Stimulated activated CD4-positive, alpha-beta T cell treated with anti-CD3 and anti-CD28 coated beads, Interleukin-1b, Interleukin-23, amount 100 ng/mL, for 48 hours (primary cell): Measurements from ENCODE around the gene IDH3B.
A peak's percentile ranks its signal among the peaks of the same experiment; 100 is the strongest.
"Not testable (repeated sequence)": the region's sequence is repeated elsewhere in the genome, so short reads cannot be mapped to it uniquely, and the experiment has no call there.

Experiments used
- DNase-seq: peaks from one replicate; pipeline ENCODE4 v3.0.0-alpha.2; 2020

Gene IDH3B

GRCh38 chr20:2694008-2694471 lies 30.0 kb upstream of the IDH3B start:
- DNase-seq, result no peak

- DNase-seq, result peak; percentile 33
Observed at GRCh38 chr20:2693286-2694007, 29.4 kb upstream of the IDH3B start.

DNA sequence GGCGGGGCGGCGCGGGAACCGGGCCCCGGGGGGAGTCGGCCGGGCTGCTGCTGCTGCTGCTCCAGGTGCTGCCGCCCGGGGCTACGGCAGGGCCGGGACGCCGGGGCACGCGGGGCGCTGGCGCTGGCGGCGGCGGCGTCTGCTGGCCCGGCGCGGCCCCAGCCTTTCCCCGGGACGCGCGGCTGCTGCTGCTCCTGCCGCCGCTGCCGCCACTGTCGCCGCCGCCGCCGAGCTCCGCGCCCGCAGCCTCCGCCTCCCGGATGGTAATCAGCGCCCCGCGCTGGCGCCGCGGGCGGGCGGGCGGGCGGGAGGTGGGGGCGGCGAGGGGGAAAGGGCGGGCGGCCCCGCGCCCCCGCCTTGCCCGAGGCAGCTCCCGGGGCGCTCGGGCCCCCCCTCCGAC lies 28.9 kb upstream of the IDH3B start:
- no peak for DNase-seq

DNA sequence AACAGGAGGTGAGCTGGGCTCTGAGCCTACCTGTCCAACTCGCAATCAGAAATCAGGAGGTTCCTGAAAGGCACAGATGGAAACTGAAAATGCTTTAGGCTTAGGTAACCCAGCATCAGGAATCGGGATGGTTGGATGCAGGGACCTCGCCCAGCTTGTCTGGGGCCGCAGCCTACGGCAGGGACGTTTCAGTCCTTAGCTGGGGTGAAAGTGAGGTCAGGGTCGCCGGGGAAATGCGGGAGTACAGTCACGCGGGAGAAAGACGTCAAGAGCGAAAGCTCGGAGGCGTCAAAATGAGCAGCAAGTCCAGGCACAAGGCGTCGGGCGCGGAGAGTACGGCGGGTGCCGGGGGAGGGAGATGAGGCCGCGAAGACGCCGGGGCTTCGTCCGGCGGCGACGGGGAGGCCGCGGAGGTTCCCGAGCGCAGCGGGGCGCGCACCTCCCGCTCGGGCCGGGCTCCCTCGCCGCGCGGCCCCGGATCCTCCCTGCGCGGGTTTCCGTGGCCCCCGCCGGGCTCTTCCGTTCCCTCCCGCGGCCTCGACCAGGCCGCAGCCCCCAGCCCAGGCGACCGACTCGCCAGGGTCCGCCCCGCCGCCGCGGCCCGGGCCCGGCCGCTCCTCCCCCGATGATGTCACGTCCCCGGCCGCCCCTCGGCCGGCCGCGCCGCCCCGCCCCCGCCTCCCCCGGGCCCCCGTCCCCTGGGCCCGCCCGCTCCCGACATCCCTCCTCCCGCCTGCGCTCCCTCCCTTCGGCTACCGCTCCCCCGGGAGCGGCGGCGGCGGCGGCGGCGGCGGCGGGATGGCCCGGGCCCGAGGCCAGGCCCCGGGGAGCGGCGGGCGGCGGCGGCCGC lies 28.2 kb upstream of the IDH3B start, which contains the start of gene EBF4:
TSS of gene EBF4 (plus strand) at position 745 of the 850 bp plus-strand sequence. CDS start 866 bp downstream, outside the sequence.
- DNase-seq, result no peak

- no peak for DNase-seq
Observed at GRCh38 chr20:2691663-2692035, 27.6 kb upstream of the IDH3B start.

DNA sequence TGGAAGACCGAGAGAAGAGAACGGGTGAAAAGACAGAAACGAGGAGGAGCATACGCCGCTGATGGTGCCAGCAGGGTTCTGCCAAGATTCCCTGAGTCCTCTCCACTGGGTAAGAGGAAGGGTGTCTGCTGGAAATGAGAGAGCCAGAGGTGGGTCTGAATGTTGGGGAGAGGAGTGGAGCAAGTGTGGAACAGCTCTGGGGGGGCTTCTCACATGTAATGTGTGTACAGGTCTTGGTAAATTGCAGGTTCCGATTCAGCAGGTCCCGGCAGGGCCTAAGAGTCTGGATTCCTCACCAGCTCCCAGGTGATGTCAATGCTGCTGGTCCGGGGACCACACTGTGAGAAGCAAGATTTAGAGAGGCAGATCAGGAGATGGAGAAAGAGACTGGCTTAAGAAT lies 27.1 kb upstream of the IDH3B start:
- DNase-seq, result no peak

- no peak for DNase-seq
Observed at GRCh38 chr20:2690718-2691117, 26.7 kb upstream of the IDH3B start.

DNA sequence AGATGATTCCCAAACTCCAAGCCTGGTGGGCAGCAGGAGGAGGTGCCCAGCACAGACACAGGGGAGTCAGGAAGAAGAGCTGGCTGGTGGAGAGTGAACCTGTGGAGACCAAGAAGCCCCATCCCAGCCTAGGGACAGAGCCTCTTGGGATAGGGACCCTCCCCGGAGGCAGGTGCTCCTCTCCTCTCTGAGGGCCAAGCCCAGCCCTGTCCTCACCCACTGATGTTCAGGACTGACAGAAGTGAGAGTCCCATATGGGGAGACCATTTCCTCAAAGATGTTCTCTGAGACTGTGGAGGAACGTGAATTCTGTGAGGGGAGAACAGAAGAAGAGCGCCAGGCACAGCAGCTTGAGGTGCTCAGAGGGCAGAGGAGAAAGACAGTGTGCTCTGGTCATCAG lies 26.2 kb upstream of the IDH3B start:
- no peak for DNase-seq

- peak; percentile 80 for DNase-seq
Observed at GRCh38 chr20:2688041-2688591, 24.1 kb upstream of the IDH3B start.

GRCh38 chr20:2687514-2687913 lies 23.5 kb upstream of the IDH3B start:
- DNase-seq, result no peak

- not testable (repeated sequence) for DNase-seq
Observed at GRCh38 chr20:2684817-2685216, 20.8 kb upstream of the IDH3B start.

GRCh38 chr20:2682040-2682439 lies 18.0 kb upstream of the IDH3B start:
- DNase-seq, result not testable (repeated sequence)

DNA sequence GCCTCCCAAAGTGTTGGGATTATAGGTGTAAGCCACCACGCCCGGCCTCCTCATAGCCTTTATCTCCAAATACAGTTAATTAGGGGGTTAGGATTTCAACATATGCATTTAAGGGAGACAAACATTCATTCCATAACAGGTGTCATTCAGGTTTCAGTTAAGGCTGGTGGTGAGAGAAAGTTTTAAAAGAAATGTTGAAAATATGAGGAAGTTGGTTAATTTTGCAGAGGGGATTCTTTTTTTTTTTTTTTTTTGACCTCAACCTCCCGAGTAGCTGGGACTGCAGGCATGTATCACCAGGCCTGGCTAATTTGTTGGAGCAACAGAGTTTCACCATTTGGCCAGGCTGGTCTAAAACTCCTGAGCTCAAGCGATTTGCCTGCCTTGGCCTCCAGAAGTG lies 16.0 kb upstream of the IDH3B start:
- DNase-seq, result no peak

DNA sequence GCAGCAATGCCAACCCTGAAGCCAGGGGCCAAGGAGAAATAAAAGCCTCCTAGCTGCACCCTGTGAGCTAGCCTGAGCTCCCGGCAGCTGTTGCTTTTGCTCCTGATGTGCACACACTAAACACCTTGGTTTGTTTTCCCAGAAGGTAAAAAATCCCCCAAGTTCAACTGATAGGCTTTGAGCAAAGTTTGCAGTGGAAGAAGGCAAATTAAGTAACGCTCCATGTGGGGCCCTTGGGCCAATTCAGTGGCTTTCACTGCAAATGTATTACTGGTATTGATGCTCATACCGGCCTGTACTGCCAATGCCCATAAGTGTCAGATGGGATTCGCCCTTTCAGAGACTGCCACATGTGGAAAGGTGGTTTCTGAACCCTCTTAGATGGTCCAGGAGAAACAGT lies 9.4 kb upstream of the IDH3B start:
- DNase-seq, result no peak

DNA sequence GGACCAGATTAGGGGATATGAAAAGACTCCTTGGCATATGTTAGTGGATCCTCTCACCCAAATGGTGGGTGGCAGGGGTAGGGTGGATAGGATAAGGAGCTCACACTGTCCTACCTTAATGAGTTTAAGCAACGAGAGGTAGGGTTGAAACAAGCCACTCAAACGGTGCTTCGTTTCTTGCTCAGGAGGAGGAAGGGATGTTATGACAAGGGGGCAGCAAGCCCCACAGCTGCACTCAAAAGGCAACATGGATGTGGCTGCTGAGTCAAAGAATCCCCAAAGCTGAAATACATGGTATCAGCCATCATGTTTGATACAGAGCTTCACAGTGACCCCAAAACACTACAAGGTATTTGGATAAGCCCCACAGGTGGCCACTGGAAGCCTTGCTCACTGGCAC lies 8.4 kb upstream of the IDH3B start:
- no peak for DNase-seq

DNA sequence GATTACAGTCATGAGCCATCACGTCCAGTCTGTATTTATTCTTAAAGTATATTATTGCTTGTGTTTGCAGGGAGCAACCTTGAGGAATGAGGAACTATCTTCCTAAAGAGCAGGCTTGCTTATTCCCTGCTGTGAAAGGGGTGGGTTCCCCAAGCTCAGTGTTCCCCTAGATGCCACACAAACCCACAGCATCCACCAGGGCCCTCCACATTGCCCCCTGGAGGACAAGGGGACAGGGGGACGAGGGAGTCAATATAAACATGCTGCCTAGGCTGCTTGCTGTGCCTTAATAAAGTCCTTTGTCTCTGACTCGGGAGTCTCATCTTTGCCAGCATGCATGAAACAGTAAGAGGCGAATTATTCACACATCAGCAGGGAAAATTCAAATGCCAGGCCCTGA lies 8.0 kb upstream of the IDH3B start:
- DNase-seq, result no peak

- DNase-seq, result no peak
Observed at GRCh38 chr20:2663364-2663886, 591 bp downstream of the IDH3B start.

- no peak for DNase-seq
Observed at GRCh38 chr20:2659547-2659946, 4.5 kb downstream of the IDH3B start.

- DNase-seq, result peak; percentile 40
Observed at GRCh38 chr20:2658414-2659354, 5.3 kb downstream of the IDH3B start.

DNA sequence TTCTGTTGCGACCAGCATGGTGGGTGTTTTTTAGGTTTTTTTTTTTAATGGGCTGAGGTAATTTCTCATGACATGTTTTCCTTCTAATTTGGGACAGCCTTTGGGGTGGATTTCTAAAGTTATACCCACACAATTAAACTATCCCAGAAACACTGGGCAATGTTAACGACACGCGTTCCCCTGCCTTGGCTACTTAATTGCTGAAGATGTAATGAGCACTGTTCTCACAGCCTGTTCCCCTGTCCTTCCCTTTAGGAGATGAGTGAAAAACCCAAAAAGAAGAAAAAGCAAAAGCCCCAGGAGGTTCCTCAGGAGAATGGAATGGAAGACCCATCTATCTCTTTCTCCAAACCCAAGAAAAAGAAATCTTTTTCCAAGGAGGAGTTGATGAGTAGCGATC lies 6.3 kb downstream of the IDH3B start:
- no peak for DNase-seq

DNA sequence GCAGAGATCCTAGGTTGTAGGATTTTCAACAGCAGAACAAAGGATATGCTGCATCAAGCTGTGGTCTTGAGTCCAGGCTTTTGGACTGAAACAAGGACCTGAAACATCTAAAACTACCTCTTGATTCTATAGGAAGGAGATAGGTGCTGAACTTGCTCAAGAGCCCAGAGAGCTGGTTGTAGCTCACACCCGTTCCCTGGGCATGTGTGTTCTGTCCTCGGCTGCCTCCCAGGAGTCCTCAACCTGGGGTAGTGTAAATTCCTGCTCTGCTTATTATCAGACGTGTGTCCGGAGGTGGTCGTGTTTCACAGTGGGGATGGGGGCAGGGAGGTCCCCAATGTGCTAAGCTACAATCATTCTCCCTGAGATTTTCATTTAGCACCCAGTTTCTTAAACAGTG lies 6.8 kb downstream of the IDH3B start:
- no peak for DNase-seq

GRCh38 chr20:2656471-2657117 lies 7.4 kb downstream of the IDH3B start:
- DNase-seq, result no peak
